ENCODE data around the gene FBN2. TPM values are rescaled to one million over a fixed set of nuclear protein-coding genes. Genes with fewer than 3 reads are reported as not detected.
A peak's percentile ranks its signal among the peaks of the same experiment; 100 is the strongest.

Gene FBN2
- total RNA-seq, 2 donors from 2014 or later, result 0.09 TPM; not detected in 1

GRCh38 chr5:128245974-128246373 lies 292.1 kb downstream of the FBN2 start:
- H3K9me3 Mint-ChIP-seq, result no peaks in the 10 kb centered on the region
- ATAC-seq, result no peak
- H3K27ac Mint-ChIP-seq, result no peak overlapping the region
- no peaks in the 10 kb centered on the region for H3K36me3 Mint-ChIP-seq
- DNase-seq (ENCODE audit: low spot score in 2 of 2), result no peak

GRCh38 chr5:128243958-128244582 lies 294.0 kb downstream of the FBN2 start:
- ATAC-seq (no peak), DNase-seq (ENCODE audit: low spot score in 2 of 2) (no peak)
- Mint-ChIP-seq H3K9me3 (no peaks in the 10 kb centered on the region), H3K27ac (no peak overlapping the region), H3K36me3 (no peaks in the 10 kb centered on the region)

DNA sequence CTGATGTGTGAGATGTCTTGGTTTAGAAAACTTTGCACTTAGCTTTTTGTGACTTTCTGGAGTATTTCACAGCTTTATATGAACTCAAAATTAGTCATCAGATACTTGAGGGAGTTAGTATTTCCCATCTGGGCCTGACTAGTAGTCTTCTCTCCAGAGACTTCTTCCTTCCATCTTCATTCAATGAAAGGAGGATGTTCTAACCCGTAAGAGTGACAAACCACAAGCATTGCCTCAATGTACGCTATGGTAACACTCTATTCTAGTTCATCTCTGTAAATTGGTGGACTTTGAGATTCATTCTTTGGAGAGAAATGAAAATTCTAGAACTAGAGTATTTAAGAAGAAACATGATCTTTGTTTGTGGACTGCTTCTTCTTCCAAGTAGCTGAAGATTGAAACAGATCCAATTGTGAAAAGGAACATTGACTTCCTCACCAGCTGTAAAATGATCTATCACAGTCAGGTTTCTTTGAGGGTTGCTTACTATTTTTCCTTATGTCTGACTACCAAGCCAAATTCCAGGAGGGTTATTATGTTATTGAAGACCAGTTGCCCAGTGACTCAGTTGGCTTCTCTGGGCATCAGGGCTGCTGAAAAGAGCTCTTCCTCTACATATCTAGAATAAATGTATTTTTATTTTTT lies 296.9 kb downstream of the FBN2 start:
- Mint-ChIP-seq H3K27ac (no peak overlapping the region), H3K9me3 (no peaks in the 10 kb centered on the region), H3K36me3 (no peaks in the 10 kb centered on the region)
- no peak for ATAC-seq
- no peak for DNase-seq (ENCODE audit: low spot score in 2 of 2)

GRCh38 chr5:128237546-128237945 lies 300.5 kb downstream of the FBN2 start:
- no peaks in the 10 kb centered on the region for H3K36me3 Mint-ChIP-seq
- no peak for ATAC-seq

GRCh38 chr5:128237000-128237399 lies 301.0 kb downstream of the FBN2 start:
- Mint-ChIP-seq H3K9me3 (peaks cover 0 to 3% of the 10 kb centered on the region in 2 donors), H3K36me3 (no peaks in the 10 kb centered on the region), H3K27ac (no peak overlapping the region)
- ATAC-seq, result no peak
- DNase-seq (ENCODE audit: low spot score in 2 of 2), result no peak

More at GRCh38 chr5:128237546-128237945, 300.5 kb downstream of the FBN2 start:
- no peak overlapping the region for H3K27ac Mint-ChIP-seq
- no peak for DNase-seq (ENCODE audit: low spot score in 2 of 2)
- no peaks in the 10 kb centered on the region for H3K9me3 Mint-ChIP-seq

- Mint-ChIP-seq H3K27ac (no peak overlapping the region), H3K9me3 (peaks cover 0 to 3% of the 10 kb centered on the region in 2 donors), H3K36me3 (no peaks in the 10 kb centered on the region)
- ATAC-seq (no peak), DNase-seq (ENCODE audit: low spot score in 2 of 2) (no peak)
Observed at GRCh38 chr5:128236334-128236733, 301.7 kb downstream of the FBN2 start.

GRCh38 chr5:128234928-128235641 lies 303.0 kb downstream of the FBN2 start:
- no peaks in the 10 kb centered on the region for H3K36me3 Mint-ChIP-seq
- H3K27ac Mint-ChIP-seq, result no peak overlapping the region
- DNase-seq (ENCODE audit: low spot score in 2 of 2) (no peak), ATAC-seq (no peak)
- H3K9me3 Mint-ChIP-seq, result peaks cover 0 to 3% of the 10 kb centered on the region in 2 donors

- no peak for ATAC-seq
Observed at GRCh38 chr5:128228521-128228920, 309.5 kb downstream of the FBN2 start.

GRCh38 chr5:128228008-128228407 lies 310.0 kb downstream of the FBN2 start:
- peak in 1 of 2 donors; percentile 59 for ATAC-seq
- H3K27ac Mint-ChIP-seq, result no peak overlapping the region
- peaks cover 0 to 3% of the 10 kb centered on the region in 2 donors for H3K9me3 Mint-ChIP-seq
- DNase-seq (ENCODE audit: low spot score in 2 of 2), result no peak
- H3K36me3 Mint-ChIP-seq, result no peaks in the 10 kb centered on the region

More at GRCh38 chr5:128228521-128228920, 309.5 kb downstream of the FBN2 start:
- H3K9me3 Mint-ChIP-seq, result peaks cover 0 to 3% of the 10 kb centered on the region in 2 donors
- DNase-seq (ENCODE audit: low spot score in 2 of 2), result no peak
- H3K27ac Mint-ChIP-seq, result no peak overlapping the region
- H3K36me3 Mint-ChIP-seq, result no peaks in the 10 kb centered on the region

- no peaks in the 10 kb centered on the region for H3K9me3 Mint-ChIP-seq
- H3K36me3 Mint-ChIP-seq, result no peaks in the 10 kb centered on the region
- DNase-seq (ENCODE audit: low spot score in 2 of 2), result no peak
- no peak for ATAC-seq
- no peak overlapping the region for H3K27ac Mint-ChIP-seq
Observed at GRCh38 chr5:128225245-128226030, 312.6 kb downstream of the FBN2 start.

DNA sequence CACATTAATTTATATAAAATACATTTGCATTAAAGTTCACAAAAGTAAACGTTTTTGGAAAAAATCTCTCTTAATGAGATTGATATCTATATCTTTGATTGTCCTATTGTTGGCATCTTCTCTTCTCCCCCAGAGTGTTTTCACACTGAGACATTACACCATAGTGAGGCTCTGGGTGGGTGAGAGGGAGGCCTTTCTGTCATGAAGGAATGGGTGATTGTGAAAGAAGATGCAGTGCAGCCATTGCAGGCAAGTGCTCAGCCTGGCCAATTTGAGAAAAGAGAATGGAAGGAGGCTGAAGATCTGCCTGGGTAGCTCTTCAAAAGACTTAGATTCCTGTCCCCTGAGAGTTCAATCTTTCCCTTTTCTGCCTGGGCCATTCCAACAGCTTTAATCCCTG lies 313.7 kb downstream of the FBN2 start:
- H3K36me3 Mint-ChIP-seq, result no peaks in the 10 kb centered on the region

DNA sequence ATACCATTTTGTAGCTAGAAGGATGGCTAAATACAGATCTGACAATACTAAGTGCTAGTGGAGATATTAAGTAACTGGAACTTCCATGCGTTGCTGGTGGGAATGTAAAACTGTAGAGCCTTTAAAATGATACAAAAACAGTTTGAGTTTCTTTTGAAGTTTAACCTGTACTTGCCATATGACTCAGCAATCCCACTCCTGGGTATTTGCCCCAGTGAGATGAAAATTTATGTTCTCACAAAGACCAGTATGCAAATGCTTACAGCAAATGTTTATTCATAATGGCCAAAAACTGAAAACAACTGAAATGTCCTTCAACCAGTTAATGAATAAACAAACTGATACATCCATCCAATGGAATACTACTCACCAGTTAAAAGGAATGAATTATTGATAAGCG lies 317.2 kb downstream of the FBN2 start:
- H3K27ac Mint-ChIP-seq, result no peak overlapping the region
- DNase-seq (ENCODE audit: low spot score in 2 of 2), result no peak
- no peaks in the 10 kb centered on the region for H3K36me3 Mint-ChIP-seq
- ATAC-seq, result no peak
- no peaks in the 10 kb centered on the region for H3K9me3 Mint-ChIP-seq

More for the DNA sequence above, 313.7 kb downstream of the FBN2 start:
- H3K9me3 Mint-ChIP-seq, result no peaks in the 10 kb centered on the region
- H3K27ac Mint-ChIP-seq, result no peak overlapping the region
- DNase-seq (ENCODE audit: low spot score in 2 of 2), result no peak
- no peak for ATAC-seq

GRCh38 chr5:128216860-128217531 lies 321.0 kb downstream of the FBN2 start:
- no peaks in the 10 kb centered on the region for H3K9me3 Mint-ChIP-seq

GRCh38 chr5:128216285-128216684 lies 321.8 kb downstream of the FBN2 start:
- H3K27ac Mint-ChIP-seq, result no peak overlapping the region
- DNase-seq (ENCODE audit: low spot score in 2 of 2), result no peak

More at GRCh38 chr5:128216860-128217531, 321.0 kb downstream of the FBN2 start:
- ATAC-seq (peak in 1 of 2 donors; percentile 43), DNase-seq (ENCODE audit: low spot score in 2 of 2) (no peak)
- Mint-ChIP-seq H3K27ac (no peak overlapping the region), H3K36me3 (no peaks in the 10 kb centered on the region)

DNA sequence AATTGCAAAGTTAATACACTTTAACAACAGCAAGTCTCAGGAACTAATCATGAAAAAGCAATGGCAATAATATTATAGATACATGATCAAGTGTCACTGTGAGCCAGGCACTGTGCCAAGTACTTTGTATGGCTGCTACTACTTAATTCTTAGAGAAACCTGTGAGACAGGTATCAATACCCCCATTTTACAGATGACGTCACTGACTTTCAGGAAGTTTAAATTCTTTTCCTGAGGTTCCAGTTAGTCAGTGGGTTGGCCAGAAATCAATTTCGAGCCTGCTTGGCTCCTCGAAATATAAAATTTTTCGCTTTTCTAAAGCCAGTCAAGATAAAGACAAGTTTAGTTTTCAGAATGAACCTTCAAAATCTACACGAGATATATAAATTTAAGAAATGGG lies 324.2 kb downstream of the FBN2 start:
- DNase-seq (ENCODE audit: low spot score in 2 of 2), result no peak
- Mint-ChIP-seq H3K27ac (no peak overlapping the region), H3K9me3 (no peaks in the 10 kb centered on the region), H3K36me3 (no peaks in the 10 kb centered on the region)
- ATAC-seq, result no peak

More at GRCh38 chr5:128216285-128216684, 321.8 kb downstream of the FBN2 start:
- no peak for ATAC-seq
- Mint-ChIP-seq H3K9me3 (no peaks in the 10 kb centered on the region), H3K36me3 (no peaks in the 10 kb centered on the region)

GRCh38 chr5:128213340-128213739 lies 324.7 kb downstream of the FBN2 start:
- ATAC-seq (peak in 1 of 2 donors; percentile 52), DNase-seq (ENCODE audit: low spot score in 2 of 2) (peak in 1 of 2 donors; percentile 39)
- Mint-ChIP-seq H3K9me3 (no peaks in the 10 kb centered on the region), H3K36me3 (no peaks in the 10 kb centered on the region), H3K27ac (no peak overlapping the region)

Measured in activated naive CD4-positive, alpha-beta T cell treated with anti-CD3 and anti-CD28 coated beads, Interleukin-2, amount 50 U/mL, for 72 hours (primary cell).